Lung (tissue), 12 donors: Measurements from ENCODE around the gene RNASE4. TPM values are rescaled to one million over a fixed set of nuclear protein-coding genes. Genes with fewer than 3 reads are reported as not detected.
"Not testable (repeated sequence)": the region's sequence is repeated elsewhere in the genome, so short reads cannot be mapped to it uniquely, and the experiment has no call there.

Source experiments
- ATAC-seq: fragments of 200-7000 bp; cut with Tn5 transposase; one replicate; pipeline ENCODE4 v1.9.1; 2020; ENCODE audit warnings: moderate number of reproducible peaks; ENCODE audit not compliant: insufficient read depth, low FRiP score
- DNase-seq, 3 donors: peaks; one replicate each; pipeline ENCODE4 v3.0.0-alpha.2; 2013 to 2017
- H3K27ac ChIP-seq, 2 donors: one replicate each; pipeline ENCODE4 v1.5.1; 2013; ENCODE audit warnings: mild to moderate bottlenecking in 2 of 2, moderate library complexity in 2 of 2, control low read depth in 1 of 2, inconsistent platforms in 1 of 2, low read depth in 1 of 2, low read length in 1 of 2
- H3K27me3 ChIP-seq, 3 donors: one replicate each; pipeline ENCODE4 v1.5.1; 2013; ENCODE audit warnings: low read length in 2 of 3; ENCODE audit not compliant: control insufficient read depth in 3 of 3, insufficient read depth in 3 of 3
- H3K36me3 ChIP-seq, 4 donors: one replicate each; pipeline ENCODE4 v1.5.1; 2013; ENCODE audit warnings: low read length in 4 of 4, mild to moderate bottlenecking in 1 of 4, moderate library complexity in 1 of 4; ENCODE audit not compliant: control insufficient read depth in 4 of 4, insufficient read depth in 4 of 4
- H3K4me1 ChIP-seq, 5 donors: one replicate each; pipeline ENCODE4 v1.5.1; 2013; ENCODE audit warnings: low read length in 5 of 5, mild to moderate bottlenecking in 2 of 5, moderate library complexity in 1 of 5; ENCODE audit not compliant: control insufficient read depth in 5 of 5, insufficient read depth in 5 of 5
- H3K4me3 ChIP-seq: one replicate; pipeline ENCODE4 v1.5.1; 2013; ENCODE audit warnings: mild to moderate bottlenecking, control low read depth, moderate library complexity
- H3K9ac ChIP-seq, 2 donors: one replicate each; pipeline ENCODE4 v1.5.1; 2013; ENCODE audit warnings: low read length in 2 of 2, control low read depth in 1 of 2; ENCODE audit not compliant: insufficient read depth in 1 of 2
- H3K9me3 ChIP-seq, 4 donors: one replicate each; pipeline ENCODE4 v1.5.1; 2013; ENCODE audit warnings: low read length in 3 of 4, mild to moderate bottlenecking in 1 of 4, moderate library complexity in 1 of 4; ENCODE audit not compliant: control insufficient read depth in 4 of 4, insufficient read depth in 3 of 4
- CTCF ChIP-seq: IDR thresholded peaks from 2 replicates; pipeline ENCODE4 v1.5.1; 2012; ENCODE audit warnings: mild to moderate bottlenecking; ENCODE audit errors: control extremely low read depth, extremely low read depth
- WGBS, 2 donors: extraction: QIAGEN DNeasy Blood & Tissue Kit; methylation state at CpG; one replicate each; pipeline ENCODE4 v1.1.7; 2013; 5-methylcytosine and 5-hydroxymethylcytosine counted together
- polyA plus RNA-seq, 2 donors: library from polyadenylated mRNA; stranded (reverse); fragments of 200-250 nt; gene quantifications; one replicate each; pipeline ENCODE4 v1.2.1, GENCODE V29; 2013
- total RNA-seq, 2 donors: library from RNA; depleted of rRNA in 1 of 2; stranded (reverse); fragments of >200 nt in 1 of 2; gene quantifications; one replicate each; pipeline ENCODE4 v1.2.1, GENCODE V29; 2014 to 2021
- donor health status: control.
- donor health status: control.
- donor health status: Bipolar disorder and iron deficiency.
- donor health status: healthy.
- donor health status: DM: yes; HTN: yes; CAD: no.

The RNASE4 gene
- total and polyA plus RNA-seq, 4 donors, result 14.5 to 51.9 (median 28.6) TPM

- Histone ChIP-seq H3K27me3 (peaks cover 0 to 75% (median 37%) of the 10 kb centered on the region in 3 donors), H3K4me3 (no peak overlapping the region), H3K4me1 (peaks cover 0 to 6% (median 0%) of the 10 kb centered on the region in 5 donors), H3K27ac (no peak overlapping the region), H3K9ac (no peak overlapping the region), H3K36me3 (no peaks in the 10 kb centered on the region), H3K9me3 (peaks cover 0 to 3% (median 0%) of the 10 kb centered on the region in 4 donors)
- WGBS, 2 donors, result 78 to 83% methylated on average over 2 of the region's 2 CpGs
- DNase-seq (no peak), ATAC-seq (no peak)
- no peak for TF ChIP-seq CTCF
Observed at GRCh38 chr14:20661197-20661596, 23.2 kb upstream of the RNASE4 start.

DNA sequence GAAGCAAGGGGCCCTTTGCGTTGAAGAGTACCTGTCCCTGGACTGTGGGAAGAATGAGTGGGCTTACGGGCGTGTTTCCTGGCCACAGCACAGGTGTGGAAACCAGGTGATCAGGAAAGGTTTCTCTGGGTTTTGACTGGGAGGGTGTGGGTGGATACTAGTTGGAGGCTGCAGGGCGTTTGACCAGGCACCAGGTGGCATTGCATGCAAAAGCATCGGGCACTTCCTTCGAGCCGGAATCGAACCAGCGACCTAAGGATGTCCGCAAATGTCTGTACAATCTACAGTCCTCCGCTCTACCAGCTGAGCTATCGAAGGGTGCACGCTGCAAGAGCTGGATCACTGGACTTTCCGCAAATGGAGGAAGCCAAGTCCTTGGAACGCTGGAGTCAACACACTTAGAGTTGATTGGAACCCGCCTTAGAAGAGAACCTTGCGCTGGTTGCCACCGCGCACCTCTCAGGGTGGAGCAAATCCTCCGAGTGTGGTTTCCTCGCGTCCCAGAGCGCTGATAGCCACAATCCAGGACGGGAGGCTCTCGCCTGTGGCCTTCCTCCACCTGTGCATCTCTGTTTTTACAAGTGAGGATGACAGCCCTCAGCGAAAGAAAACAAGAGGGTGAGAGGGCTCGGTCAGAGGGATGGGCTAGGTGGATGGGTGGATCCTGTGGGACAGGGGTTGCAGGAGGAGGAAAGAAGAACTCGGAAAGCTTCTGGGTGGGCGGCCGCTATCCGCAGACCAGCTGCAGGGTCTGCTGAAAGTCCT, 21.2 kb upstream of the RNASE4 start:
- 1 to 3% methylated on average over 31 of the region's 31 CpGs for WGBS, 2 donors
- Histone ChIP-seq H3K27me3 (peaks cover 0 to 57% (median 25%) of the 10 kb centered on the region in 3 donors), H3K27ac (no peak overlapping the region), H3K9ac (no peak overlapping the region), H3K36me3 (no peaks in the 10 kb centered on the region), H3K4me1 (peaks cover 0 to 6% (median 0%) of the 10 kb centered on the region in 5 donors), H3K9me3 (peaks cover 0 to 2% (median 0%) of the 10 kb centered on the region in 4 donors), H3K4me3 (no peak overlapping the region)
- ATAC-seq, result peak; percentile 70
- DNase-seq, result peak; percentile 46 to 65 (median 56)
- peak; percentile 34 for TF ChIP-seq CTCF

- H3K4me1 ChIP-seq, H3K36me3 ChIP-seq, DNase-seq, H3K9ac ChIP-seq, H3K27ac ChIP-seq, H3K4me3 ChIP-seq, H3K9me3 ChIP-seq, ATAC-seq: not testable (repeated sequence)
- 78 to 82% methylated on average over 7 of the region's 7 CpGs for WGBS, 2 donors
- H3K27me3 ChIP-seq, result peaks cover 0 to 32% (median 22%) of the 10 kb centered on the region in 3 donors
Observed at GRCh38 chr14:20666400-20666961, 17.9 kb upstream of the RNASE4 start.

DNA sequence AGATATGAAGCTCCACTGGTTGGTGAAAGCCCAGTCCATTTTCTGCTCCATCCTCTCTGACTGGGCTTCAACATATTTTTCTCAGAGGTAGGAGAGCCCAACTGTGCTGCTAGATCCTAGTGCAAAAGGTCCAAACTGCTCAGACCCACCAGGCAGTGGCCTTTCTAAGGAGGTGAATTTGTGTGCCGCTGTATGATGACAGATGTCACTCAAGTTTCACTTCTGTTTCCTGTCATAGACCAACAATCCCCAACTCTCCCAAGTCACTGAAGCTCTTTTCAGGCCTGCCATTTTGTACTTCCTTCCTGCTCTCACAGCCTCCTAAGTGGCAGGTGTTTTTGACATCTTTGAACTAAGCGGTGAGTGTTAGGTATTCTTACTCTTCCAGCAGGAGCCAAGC, 16.4 kb upstream of the RNASE4 start:
- Histone ChIP-seq H3K9ac (no peak overlapping the region), H3K36me3 (no peaks in the 10 kb centered on the region), H3K4me1 (peaks cover 0 to 6% (median 0%) of the 10 kb centered on the region in 5 donors), H3K9me3 (no peaks in the 10 kb centered on the region), H3K27ac (no peak overlapping the region), H3K4me3 (no peak overlapping the region), H3K27me3 (peaks cover 0 to 19% (median 15%) of the 10 kb centered on the region in 3 donors)
- DNase-seq (no peak), ATAC-seq (no peak)
- no peak for TF ChIP-seq CTCF
- WGBS, 2 donors, result 33 to 56% methylated on average over 2 of the region's 2 CpGs
